ENCODE measurements around the gene RNF44. TPM values are rescaled to one million over a fixed set of nuclear protein-coding genes. Genes with fewer than 3 reads are reported as not detected.

The RNF44 gene
- total RNA-seq, 2 donors from 2014 or later: 58.2 to 67.5 TPM

GRCh38 chr5:176481711-176482110 lies 55.5 kb downstream of the RNF44 start:
- Histone ChIP-seq H3K4me1 (no peaks in the 10 kb centered on the region), H3K36me3 (no peaks in the 10 kb centered on the region), H3K27me3 (no peaks in the 10 kb centered on the region), H3K9me3 (no peaks in the 10 kb centered on the region), H3K9ac (ENCODE audit: low read depth in 2 of 2, low read length in 2 of 2) (no peak overlapping the region), H3K4me3 (no peak overlapping the region), H3K27ac (no peak overlapping the region)
- no peak for DNase-seq
- TF ChIP-seq, protein P1, sequence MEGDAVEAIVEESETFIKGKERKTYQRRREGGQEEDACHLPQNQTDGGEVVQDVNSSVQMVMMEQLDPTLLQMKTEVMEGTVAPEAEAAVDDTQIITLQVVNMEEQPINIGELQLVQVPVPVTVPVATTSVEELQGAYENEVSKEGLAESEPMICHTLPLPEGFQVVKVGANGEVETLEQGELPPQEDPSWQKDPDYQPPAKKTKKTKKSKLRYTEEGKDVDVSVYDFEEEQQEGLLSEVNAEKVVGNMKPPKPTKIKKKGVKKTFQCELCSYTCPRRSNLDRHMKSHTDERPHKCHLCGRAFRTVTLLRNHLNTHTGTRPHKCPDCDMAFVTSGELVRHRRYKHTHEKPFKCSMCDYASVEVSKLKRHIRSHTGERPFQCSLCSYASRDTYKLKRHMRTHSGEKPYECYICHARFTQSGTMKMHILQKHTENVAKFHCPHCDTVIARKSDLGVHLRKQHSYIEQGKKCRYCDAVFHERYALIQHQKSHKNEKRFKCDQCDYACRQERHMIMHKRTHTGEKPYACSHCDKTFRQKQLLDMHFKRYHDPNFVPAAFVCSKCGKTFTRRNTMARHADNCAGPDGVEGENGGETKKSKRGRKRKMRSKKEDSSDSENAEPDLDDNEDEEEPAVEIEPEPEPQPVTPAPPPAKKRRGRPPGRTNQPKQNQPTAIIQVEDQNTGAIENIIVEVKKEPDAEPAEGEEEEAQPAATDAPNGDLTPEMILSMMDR (IDR thresholded peaks at IDR 0.05): no peak
- intact Hi-C loops (cut with DNase I): no loop called here

Other genes starting within 250 kb of the RNF44 start
- 10 to 100 TPM; 57.4 to 89.1 TPM for gene KIAA1191, start 175.6 kb downstream of the RNF44 start, total RNA-seq
- 1 to 10 TPM; 1.3 to 2.8 TPM for gene ARL10, start 171.9 kb downstream of the RNF44 start, total RNA-seq
- 10 to 100 TPM; 17.1 to 45.7 TPM for gene NOP16, start 148.8 kb downstream of the RNF44 start, total RNA-seq
- gene HIGD2A, start 148.7 kb downstream of the RNF44 start, total RNA-seq: 100 to 1,000 TPM; 173 to 227 TPM
- gene CLTB, start 120.9 kb downstream of the RNF44 start, total RNA-seq: 100 to 1,000 TPM; 181 to 263 TPM
- gene FAF2, start 89.0 kb downstream of the RNF44 start, total RNA-seq: 10 to 100 TPM; 36.0 to 37.0 TPM
- gene CDHR2, start 11.9 kb upstream of the RNF44 start, total RNA-seq: 10 to 100 TPM; 42.8 to 60.2 TPM
- gene GPRIN1, start 72.8 kb upstream of the RNF44 start, total RNA-seq: 1 to 10 TPM; 2.1 to 3.1 TPM
- not detected for gene SNCB, start 93.1 kb upstream of the RNF44 start, total RNA-seq
- not detected for gene EIF4E1B, start 93.3 kb upstream of the RNF44 start, total RNA-seq
- gene TSPAN17, start 110.1 kb upstream of the RNF44 start, total RNA-seq: 10 to 100 TPM; 30.5 to 36.1 TPM